HT-29 (cell line): Measurements from ENCODE around the gene SCUBE2. TPM values are rescaled to one million over a fixed set of nuclear protein-coding genes. Genes with fewer than 3 reads are reported as not detected.

ENCODE experiments used
- DNase-seq: peaks from one replicate; pipeline ENCODE4 v3.0.0-alpha.2; 2015; ENCODE audit warnings: low spot score
- total RNA-seq: library from RNA; depleted of rRNA; stranded (reverse); fragments of >200 nt; shearing (Covaris generic); gene quantifications from 2 replicates; pipeline ENCODE4 v1.2.3, GENCODE V29; 2014; rRNA removed

The SCUBE2 gene
- total RNA-seq, result not detected in 2 replicates

DNA sequence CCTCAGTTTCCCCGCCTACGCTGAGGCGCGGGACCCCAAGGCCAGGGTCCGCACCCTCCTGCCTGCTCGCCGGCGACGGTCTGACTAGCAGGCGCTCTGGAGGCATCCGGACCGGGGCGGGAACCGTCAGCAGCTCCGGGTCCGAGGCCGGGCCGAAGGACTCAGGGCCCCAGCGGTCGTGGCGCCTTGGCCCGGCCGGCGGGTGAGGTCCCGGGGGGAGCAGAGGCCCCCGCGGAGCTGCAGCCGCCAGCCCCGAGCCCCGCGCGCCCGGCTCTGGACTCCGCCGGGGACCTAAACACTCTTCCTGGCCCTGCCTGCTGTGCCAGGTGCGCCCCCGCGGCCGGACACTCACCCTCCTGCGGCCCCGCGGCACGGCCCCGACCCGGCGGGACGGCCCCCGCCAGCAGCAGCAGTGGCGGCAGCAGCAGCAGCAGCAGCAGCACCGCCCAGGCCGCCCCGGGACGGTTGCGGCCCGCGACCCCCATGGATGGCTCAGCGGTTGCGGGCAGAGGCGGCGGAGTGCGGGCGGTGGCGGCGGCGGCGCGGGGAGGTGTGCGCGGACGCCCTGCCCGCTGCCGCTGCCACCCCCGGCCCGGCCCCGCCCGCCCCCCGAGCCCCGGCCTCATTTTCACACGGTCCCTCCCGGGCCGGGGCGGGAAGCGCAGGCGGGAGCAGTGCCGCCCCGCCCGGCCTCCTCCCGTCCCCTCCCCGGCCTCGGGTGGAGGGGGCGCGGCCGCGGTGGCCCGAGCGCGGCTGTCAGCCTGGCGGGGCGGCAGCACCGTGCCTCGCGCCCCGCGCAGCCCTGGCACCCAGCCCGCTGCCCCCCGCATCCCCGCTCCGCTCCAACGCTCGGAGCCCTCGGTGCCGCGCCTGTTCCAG is at the start of gene SCUBE2:
Gene SCUBE2, minus strand, starts transcription at position 556 of the 879 bp plus-strand sequence. Its CDS starts 71 bp downstream, at position 485.
- DNase-seq, result no peak

DNA sequence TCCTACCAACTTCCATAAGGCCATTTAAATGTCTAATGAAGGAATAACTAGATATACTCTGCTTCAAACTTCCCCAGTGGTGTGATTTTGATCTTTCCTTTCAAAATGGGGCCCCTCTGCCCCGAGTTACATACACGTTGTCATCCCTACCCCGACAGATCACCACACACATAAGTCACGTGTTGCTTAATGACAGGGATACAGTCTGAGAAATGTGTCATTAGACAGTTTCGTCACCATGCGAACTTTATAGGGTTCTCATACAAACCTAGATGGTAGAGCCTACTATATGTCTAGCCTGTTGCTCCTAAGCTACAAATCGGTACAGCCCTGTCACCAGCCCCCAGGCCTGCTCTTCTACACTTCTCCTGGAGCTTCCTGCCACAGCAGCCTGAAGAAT is 49.8 kb upstream of the SCUBE2 start:
- DNase-seq, result no peak

- peak; percentile 30 for DNase-seq
These were observed 48.4 kb upstream of the SCUBE2 start for GRCh38 chr11:9139628-9140357.

DNA sequence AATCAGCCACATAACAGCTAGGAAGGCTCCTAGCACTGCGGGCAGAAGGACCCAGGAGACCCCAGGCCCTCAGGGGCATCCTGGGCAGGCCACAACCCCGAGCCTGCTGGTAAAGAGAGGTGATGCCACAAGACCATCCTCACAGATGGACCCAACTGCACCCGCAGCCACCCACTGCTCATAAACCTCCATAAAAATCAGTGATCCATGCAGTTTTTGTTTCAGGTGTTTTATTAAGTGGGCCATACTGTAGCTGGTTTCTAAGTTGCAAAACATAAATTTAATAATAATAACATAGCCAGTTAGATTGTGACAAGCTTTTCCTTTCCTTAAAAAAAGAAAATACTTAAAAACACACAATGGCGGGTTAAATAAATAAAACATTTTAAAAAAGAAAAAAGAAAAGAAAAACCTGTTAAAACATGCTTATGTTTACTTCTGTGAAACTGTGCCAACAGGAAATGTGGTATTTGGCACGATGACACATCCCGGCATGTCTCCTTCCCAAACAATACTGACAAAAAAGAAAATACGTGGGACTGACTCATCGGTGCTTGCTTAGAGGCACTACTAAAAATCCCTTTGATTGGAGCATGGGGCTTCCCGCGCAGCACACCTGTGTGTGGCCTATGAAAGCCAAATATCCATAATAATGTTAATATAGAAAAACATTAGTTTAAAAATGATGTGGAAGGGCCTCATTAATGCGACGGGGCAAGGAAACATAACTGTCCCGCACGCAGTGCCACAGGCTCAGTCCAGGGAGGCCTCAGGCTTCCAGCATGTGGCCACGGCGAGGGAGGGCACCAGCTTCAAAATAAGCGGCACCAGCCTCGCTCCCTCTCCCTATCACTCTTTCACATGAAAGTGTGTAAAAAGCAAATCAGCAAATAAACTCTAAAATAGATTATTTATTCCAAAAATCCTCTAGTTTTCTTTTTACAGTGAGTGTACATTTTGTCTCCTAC is 47.5 kb upstream of the SCUBE2 start:
- peak; percentile 87 for DNase-seq

- DNase-seq, result no peak
These were observed 46.7 kb upstream of the SCUBE2 start for GRCh38 chr11:9138133-9138453.

DNA sequence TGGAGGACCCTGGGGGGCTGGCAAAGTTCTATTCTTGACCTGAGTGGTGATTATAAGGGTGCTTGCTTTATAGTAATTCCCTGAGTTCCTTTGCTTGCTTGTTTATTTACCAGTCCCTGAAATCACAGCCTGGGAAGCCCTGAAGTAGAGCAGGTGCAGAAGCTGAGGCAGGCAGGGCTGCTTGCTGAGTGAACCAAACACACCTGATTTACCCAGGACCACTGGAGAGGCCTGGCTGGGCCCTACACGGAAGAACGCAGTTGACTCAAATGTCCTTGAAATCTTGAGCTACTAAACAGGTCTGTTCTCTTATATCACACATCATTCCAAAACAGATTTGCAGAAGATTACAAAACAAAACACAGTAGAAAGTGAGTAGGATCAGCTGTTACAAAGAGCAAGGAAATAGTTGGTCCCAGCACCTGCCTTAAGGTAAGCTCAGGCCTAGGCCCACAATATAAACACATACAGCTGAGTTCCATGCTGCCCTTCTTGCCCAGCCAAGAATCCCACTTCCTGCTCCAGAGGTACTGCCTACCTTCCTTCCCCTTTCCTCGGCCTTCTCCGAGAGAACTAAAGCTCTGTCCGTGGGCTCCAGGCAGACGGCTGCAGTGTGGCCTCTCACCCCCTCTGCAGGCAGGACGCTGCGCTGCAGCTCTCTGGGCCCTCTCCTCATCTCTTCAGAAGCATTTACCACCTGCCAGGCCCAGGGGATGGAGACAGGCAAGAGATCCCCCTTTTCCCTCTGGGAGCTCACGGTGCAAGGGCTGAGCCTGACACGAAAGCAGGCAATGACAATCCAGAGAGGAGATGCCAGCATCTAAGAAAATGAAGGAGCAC is 46.1 kb upstream of the SCUBE2 start:
- DNase-seq, result peak; percentile 94

DNA sequence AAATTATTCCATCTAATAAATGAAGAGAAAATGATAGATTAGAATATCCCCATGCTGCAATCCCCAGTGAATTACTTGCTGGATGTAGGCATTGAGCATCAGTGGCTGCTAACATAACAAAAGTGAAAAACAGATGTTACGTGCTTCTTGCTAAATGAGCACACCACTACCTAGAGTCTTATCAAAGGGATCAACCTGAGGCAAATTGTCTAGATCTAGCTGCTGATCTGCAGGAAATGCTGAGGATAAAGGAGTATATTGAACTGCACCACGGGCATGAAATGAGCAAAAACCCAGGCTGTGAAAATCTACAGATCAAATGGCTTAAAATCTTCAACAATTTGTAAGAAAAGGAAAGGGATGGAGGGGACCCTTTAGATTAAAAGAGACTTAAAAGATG is 45.3 kb upstream of the SCUBE2 start:
- DNase-seq, result no peak

- DNase-seq, result no peak
These were observed 42.6 kb upstream of the SCUBE2 start for GRCh38 chr11:9133956-9134355.

DNA sequence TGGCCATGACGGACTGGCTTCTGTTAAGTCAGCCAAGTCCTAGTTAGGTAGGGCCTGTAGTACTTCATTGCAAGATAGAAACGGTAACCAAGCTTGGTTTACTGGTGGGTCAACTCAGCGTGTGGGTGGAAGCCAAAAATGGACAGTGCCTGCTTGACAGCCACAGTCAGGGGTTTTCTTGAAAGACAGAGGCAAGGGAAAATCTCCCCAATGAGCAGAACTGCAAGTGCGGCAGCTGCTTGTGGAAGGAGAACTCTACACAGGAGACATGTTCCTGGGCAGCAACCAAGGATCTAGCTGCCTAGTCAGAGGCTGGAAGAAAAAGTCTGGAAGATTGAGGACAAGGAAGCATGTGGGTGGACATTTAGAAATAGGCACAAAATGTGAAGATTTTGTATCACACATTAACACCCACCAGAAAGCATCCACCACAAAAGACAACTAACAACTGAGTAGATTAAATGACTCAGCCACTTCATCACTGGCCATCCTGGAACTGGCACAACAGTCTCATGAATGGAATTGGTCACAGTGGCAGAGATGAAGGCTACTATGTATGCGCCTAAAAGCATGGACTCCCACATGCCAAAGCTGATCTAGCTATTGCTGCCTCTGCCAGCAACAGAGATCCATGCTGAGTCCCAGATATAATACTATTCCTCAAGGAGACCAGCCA is 40.9 kb upstream of the SCUBE2 start:
- DNase-seq, result no peak

- DNase-seq, result no peak
These were observed 38.9 kb upstream of the SCUBE2 start for GRCh38 chr11:9130297-9130696.

GRCh38 chr11:9126636-9127035 is 35.2 kb upstream of the SCUBE2 start:
- no peak for DNase-seq

GRCh38 chr11:9125185-9125886 is 33.9 kb upstream of the SCUBE2 start:
- no peak for DNase-seq

DNA sequence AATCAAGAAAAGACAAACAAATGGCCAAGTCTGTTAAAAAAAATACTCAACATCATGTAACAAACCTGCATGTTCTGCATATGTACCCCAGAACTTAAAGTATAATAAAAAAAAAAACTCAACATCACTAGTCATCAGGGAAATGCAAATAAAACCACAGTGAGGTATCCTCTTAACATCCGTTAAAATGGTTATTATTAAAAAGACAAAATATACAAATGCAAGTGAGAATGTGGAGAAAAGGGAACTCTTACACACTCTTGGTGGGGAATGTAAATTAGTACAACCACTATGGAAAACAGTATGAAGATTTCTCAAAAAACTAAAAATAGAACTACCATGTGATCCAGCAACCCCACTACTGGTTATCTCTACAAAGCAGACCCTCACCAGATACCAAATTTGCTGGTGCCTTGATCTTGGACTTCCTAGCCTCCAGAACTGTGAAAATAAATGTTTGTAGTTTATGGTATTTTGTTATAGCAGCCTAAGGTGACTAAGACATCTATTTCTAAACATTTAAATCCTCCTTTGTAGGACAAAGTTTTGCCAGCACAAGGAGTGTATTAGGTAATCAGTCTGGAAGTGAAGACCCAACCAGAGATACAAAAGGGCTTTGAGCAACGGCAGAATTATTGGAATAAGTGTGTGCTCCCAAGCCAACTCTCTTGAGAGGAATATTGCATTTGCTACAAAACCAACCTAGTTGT is 32.4 kb upstream of the SCUBE2 start:
- no peak for DNase-seq

DNA sequence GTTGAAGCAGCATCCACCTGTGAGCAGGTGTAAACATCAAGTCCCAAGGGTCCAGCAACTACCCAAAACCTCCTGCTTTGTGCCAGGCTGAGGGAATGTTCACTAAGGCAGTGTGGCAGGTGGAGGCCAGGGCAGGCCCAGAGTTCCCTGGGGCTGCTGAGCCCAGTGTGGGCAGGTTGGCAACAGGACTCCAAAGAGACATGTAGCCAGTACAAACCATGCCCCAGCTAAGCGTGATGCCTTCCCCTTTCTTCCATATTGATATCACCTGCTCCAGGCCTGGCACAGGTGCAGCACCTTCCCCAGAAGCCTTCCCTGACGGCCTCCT is 30.0 kb upstream of the SCUBE2 start:
- no peak for DNase-seq

- peak; percentile 50 for DNase-seq
These were observed 29.5 kb upstream of the SCUBE2 start for GRCh38 chr11:9120664-9121468.

DNA sequence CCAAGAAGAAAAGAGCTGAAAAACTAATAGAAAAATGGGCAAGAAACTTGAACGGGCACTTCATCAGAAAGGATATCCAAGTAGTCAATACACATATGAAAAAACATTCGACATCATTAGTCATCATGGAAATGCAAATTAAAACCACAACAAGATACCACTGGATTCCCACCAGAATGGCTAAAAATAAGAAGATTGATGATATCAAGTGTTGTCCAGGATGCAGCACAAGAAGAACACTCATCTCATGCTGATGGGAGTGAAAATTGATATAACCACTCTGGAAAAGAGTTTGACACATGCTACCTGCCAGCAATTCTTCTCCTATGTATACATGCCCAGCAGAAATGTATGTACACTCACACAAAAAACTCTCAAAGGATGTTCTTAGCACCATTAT is 26.9 kb upstream of the SCUBE2 start:
- no peak for DNase-seq

GRCh38 chr11:9112075-9112474 is 20.7 kb upstream of the SCUBE2 start:
- DNase-seq, result no peak
